Measurements from ENCODE around the gene TPST1.

- no peak for TF ChIP-seq CTCF (conservative IDR thresholded peaks at IDR 0.05 in 1 of 2, IDR thresholded peaks at IDR 0.05 in 1 of 2; ENCODE audit: low read depth in 1 of 2, low read length in 2 of 2)
- TF ChIP-seq EZH2 (IDR thresholded peaks at IDR 0.05; ENCODE audit: low read length, missing control alignments) = no peak
Measured at GRCh38 chr7:66277492-66277891, 72.4 kb downstream of the TPST1 start.
